Measurements from ENCODE around the gene FNDC8. TPM values are rescaled to one million over a fixed set of nuclear protein-coding genes. Genes with fewer than 3 reads are reported as not detected.

The FNDC8 gene
- total RNA-seq, 1 donor from 2014 or later, result not detected

- no peak overlapping the region for H3K27ac ChIP-seq
- no peaks in the 10 kb centered on the region for H3K27me3 ChIP-seq
- no peaks in the 10 kb centered on the region for H3K36me3 ChIP-seq
- intact Hi-C loops (cut with DNase I), result loop anchor here (10.0 kb wide), 1 partner anchor 58 kb away; no protein-coding TSS in a partner anchor
- no peak for DNase-seq (ENCODE audit: extremely low spot score in 2 of 2)
- no peak overlapping the region for H3K4me3 ChIP-seq
- H3K9me3 ChIP-seq, result no peaks in the 10 kb centered on the region
- TF ChIP-seq POLR2AphosphoS5 (IDR thresholded peaks at IDR 0.05; ENCODE audit: insufficient read depth in 1 of 2, low read depth in 1 of 2), result no peak
- no peak for TF ChIP-seq CTCF (IDR thresholded peaks at IDR 0.05)
- no peak for TF ChIP-seq POLR2A (IDR thresholded peaks at IDR 0.05)
- H3K4me1 ChIP-seq, result peaks cover 53% of the 10 kb centered on the region
Measured at GRCh38 chr17:35083071-35083470, 38.3 kb upstream of the FNDC8 start.

- Histone ChIP-seq H3K4me3 (no peak overlapping the region), H3K27me3 (no peaks in the 10 kb centered on the region), H3K4me1 (peaks cover 55% of the 10 kb centered on the region), H3K27ac (no peak overlapping the region), H3K36me3 (no peaks in the 10 kb centered on the region), H3K9me3 (no peaks in the 10 kb centered on the region)
- no peak for TF ChIP-seq CTCF (IDR thresholded peaks at IDR 0.05)
- TF ChIP-seq POLR2A (IDR thresholded peaks at IDR 0.05), result no peak
- TF ChIP-seq POLR2AphosphoS5 (IDR thresholded peaks at IDR 0.05; ENCODE audit: insufficient read depth in 1 of 2, low read depth in 1 of 2), result peak in 1 of 2 donors; percentile 12
- intact Hi-C loops (cut with DNase I), result loop anchor here (5.0 to 10.0 kb wide), 2 partner anchors 60 to 123 kb away; partner anchors contain the start of genes CCT6B and ZNF830
- no peak for DNase-seq (ENCODE audit: extremely low spot score in 2 of 2)
Measured at GRCh38 chr17:35084987-35085386, 36.4 kb upstream of the FNDC8 start.

- H3K9me3 ChIP-seq, result no peaks in the 10 kb centered on the region
- intact Hi-C loops (cut with DNase I), result loop anchor here (5.0 to 10.0 kb wide), 2 partner anchors 61 to 124 kb away; partner anchors contain the start of genes CCT6B and ZNF830
Measured at GRCh38 chr17:35086164-35086563, 35.3 kb upstream of the FNDC8 start.

GRCh38 chr17:35086931-35087573, 34.4 kb upstream of the FNDC8 start:
- Histone ChIP-seq H3K4me3 (no peak overlapping the region), H3K9me3 (no peaks in the 10 kb centered on the region), H3K27ac (peak overlapping the region; percentile 97), H3K4me1 (peaks cover 40% of the 10 kb centered on the region), H3K36me3 (no peaks in the 10 kb centered on the region), H3K27me3 (no peaks in the 10 kb centered on the region)
- intact Hi-C loops (cut with DNase I), result loop anchor here (5.0 to 10.0 kb wide), 2 partner anchors 62 to 125 kb away; partner anchors contain the start of genes CCT6B and ZNF830
- no peak for TF ChIP-seq CTCF (IDR thresholded peaks at IDR 0.05)
- no peak for TF ChIP-seq POLR2AphosphoS5 (IDR thresholded peaks at IDR 0.05; ENCODE audit: insufficient read depth in 1 of 2, low read depth in 1 of 2)
- TF ChIP-seq POLR2A (IDR thresholded peaks at IDR 0.05), result no peak
- DNase-seq (ENCODE audit: extremely low spot score in 2 of 2), result no peak

More at GRCh38 chr17:35086164-35086563, 35.3 kb upstream of the FNDC8 start:
- no peak for DNase-seq (ENCODE audit: extremely low spot score in 2 of 2)
- no peak overlapping the region for H3K27ac ChIP-seq
- TF ChIP-seq POLR2A (IDR thresholded peaks at IDR 0.05), result no peak
- H3K27me3 ChIP-seq, result no peaks in the 10 kb centered on the region
- H3K4me1 ChIP-seq, result peaks cover 48% of the 10 kb centered on the region
- H3K4me3 ChIP-seq, result no peak overlapping the region
- no peaks in the 10 kb centered on the region for H3K36me3 ChIP-seq

GRCh38 chr17:35087731-35088355, 33.6 kb upstream of the FNDC8 start:
- H3K4me1 ChIP-seq, result peaks cover 35% of the 10 kb centered on the region
- no peaks in the 10 kb centered on the region for H3K36me3 ChIP-seq
- no peaks in the 10 kb centered on the region for H3K27me3 ChIP-seq
- intact Hi-C loops (cut with DNase I), result loop anchor here (5.0 to 10.0 kb wide), 2 partner anchors 63 to 126 kb away; partner anchors contain the start of genes CCT6B and ZNF830
- peak overlapping the region; percentile 94 to 96 for H3K4me3 ChIP-seq
- no peak for TF ChIP-seq POLR2A (IDR thresholded peaks at IDR 0.05)
- TF ChIP-seq POLR2AphosphoS5 (IDR thresholded peaks at IDR 0.05; ENCODE audit: insufficient read depth in 1 of 2, low read depth in 1 of 2), result no peak
- no peak for TF ChIP-seq CTCF (IDR thresholded peaks at IDR 0.05)
- H3K27ac ChIP-seq, result peak overlapping the region; percentile 97
- no peaks in the 10 kb centered on the region for H3K9me3 ChIP-seq
- no peak for DNase-seq (ENCODE audit: extremely low spot score in 2 of 2)

All from vagina (tissue), 2 donors.